ENCODE data around the gene LHX6.
A peak's percentile ranks its signal among the peaks of the same experiment; 100 is the strongest.

The LHX6 gene

DNA sequence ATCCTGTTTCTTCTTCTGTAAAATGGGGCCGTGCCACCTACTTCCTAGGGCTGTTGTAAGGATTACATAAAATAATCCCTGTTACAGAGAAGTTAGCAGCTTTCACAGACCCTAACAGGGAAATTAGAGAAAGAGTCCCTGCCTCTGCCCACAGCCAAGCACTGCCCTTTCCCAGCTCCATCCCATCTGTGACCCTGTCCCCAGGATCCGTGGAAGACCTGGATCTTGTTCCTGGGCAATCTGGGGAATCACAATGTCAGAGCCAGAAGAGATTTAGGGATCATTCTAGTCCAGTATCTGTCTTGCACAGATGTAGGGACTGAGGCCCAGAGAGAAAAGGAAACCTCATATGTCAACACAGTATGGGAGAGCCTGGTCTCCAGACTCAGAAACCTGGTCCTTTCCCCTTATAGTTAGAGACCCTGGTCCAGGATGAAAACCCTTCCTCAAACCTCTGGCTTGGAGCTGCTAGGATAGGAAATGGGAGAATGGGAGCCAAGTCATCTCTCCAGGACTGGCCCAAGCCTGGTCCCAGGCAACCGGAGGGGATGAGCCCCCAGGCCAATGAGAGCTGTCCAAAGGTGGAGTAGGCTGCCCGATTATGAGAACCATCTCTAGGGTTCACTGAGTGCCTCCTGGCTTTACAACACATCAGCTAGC, 12.5 kb downstream of the LHX6 start:
- DNase-seq (ENCODE audit: low spot score): no peak

DNA sequence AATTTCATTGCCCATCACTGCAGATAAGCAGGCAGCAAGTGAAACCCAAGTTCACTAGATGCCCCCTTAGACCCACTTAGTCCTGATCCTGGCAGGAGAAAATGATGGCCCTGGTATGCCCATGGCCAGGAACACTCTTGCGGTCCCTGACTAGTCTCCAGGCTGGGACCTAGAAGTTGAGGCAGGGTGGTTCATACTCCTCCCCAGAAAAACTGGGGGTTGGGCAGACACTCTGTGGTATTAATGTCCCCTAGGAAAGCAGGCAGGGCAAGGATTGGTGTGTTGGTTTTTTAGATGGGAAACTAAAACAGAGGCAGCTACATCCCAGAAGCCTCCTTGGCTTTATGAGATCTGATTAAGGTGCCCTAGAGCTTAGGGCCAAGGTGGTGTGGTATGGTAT, 13.1 kb downstream of the LHX6 start:
- DNase-seq (ENCODE audit: low spot score): no peak

DNA sequence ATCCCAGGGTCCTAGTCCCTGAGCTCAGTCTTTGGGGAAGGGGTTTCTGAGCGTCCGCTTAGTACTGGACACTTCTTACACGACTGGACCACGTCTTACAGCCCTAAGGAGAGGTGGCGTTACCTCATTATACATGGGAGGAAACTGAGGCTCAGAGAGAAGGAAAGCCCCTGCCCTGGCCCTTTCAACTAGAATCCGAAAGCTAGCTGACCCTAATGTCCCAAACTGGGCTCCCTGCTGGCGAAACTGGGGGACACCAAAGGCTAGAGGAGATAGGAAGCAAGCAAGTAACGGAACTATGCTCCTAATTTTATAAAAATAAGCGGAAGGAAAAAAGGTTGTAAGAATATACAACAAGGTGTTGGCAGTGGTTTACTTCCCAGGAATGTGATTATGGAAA, 14.2 kb downstream of the LHX6 start:
- no peak for DNase-seq (ENCODE audit: low spot score)

DNA sequence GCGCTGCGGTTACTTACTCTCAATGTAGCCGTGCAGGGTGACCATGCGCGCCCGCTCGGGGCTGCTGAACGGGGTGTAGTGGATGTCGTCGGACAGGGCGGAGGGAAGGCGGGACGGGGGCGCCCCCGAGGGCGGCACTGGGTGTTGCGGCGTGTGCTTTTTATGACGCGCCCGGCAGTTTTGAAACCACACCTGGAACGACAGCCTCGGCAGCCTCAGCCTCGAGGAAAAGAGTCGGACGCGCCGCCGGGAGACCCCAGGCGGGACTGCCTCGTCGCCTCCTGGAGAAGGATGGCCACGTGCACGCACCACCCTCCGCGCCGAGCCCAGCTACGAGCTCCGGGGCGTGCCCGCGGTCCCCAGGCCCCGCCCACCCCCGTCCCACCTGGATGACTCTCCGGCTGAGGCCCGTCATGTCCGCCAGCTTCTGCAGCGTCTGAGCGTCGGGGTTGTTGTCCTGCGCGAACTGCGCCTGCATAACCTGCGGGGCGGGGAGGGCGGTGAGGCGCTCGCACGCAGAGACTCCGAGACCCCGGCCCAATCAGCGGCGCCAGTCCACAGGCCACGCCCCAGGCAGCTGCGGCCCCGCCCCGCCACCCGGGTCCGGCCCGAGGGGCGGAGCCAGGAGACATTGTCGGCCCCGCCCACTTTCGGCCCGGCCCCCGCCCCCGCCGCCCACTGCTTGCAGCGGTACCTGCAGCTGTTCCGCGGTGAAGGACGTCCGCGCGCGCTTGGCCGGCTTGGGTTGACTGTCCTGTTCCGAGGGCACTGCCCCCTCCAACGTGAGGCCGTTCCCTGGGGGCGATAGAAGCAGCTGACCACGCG, 15.0 kb downstream of the LHX6 start:
- DNase-seq (ENCODE audit: low spot score): no peak

DNA sequence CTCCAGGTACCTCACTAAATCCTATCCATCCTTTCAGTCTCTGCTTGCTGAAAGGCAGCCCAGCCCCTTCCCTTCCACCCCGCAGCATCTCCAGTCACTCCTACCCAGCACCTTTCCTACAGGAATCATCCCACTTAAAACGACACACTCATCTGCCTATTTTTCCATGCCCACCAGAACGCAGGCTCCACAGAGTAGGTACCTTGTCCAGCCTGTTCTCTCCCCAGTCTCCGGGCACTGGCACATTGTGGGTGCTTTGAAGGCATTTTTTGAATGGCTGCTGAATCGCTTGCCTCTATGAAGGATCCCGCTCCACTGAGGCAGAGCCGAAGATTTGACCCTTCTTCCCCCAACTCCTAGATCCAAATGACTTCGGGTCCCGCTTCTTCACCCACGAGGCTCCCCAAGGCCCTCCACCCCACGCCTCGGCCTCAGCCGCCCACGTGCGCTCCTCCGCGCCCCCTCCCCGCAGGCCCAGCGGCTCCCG, 15.6 kb downstream of the LHX6 start:
- no peak for DNase-seq (ENCODE audit: low spot score)

DNA sequence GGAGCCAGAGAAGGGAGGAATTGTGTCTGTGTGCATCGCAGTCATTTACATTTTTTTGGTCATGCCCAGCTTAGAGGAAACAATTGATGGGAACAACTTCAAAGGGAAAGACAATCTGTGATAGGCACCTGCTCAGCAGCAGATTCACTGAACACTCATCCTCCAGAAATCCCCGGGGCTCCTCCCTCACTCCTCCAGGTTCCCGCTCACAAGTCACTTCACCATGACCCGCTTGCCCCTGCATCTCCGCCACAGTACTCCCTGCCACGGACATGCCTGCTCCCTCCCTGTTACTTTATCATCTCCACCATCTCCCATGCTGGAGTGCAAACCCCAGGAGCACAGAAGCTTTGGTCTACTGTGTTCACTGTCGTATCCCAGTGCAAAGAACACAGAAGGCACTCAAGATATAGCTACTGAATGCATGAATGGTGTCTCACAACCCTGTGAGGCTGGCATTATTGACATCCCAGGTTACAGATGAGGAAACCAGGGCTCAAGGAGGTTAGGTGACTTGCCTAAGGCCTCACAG, 16.2 kb downstream of the LHX6 start:
- DNase-seq (ENCODE audit: low spot score): no peak

DNA sequence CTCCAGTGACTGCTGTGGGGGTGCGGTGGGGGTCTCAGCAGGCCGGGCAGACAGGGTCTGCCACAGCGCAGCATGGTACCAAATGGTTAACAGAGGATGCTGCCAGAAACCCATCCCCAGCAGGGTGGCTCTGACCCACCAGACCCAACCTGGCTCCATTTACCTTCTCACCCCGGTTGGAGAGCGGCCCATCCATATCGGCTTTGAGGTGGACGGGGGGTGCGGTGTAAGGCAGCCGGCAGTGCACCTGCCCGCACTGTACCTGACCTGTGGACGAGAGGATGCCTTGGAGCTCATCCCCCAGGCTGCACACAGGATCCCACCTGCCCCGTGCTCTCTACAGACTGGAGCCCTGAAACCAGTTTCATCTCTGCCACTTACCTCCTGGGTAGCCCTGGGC, 19.3 kb downstream of the LHX6 start:
- DNase-seq (ENCODE audit: low spot score): no peak

DNA sequence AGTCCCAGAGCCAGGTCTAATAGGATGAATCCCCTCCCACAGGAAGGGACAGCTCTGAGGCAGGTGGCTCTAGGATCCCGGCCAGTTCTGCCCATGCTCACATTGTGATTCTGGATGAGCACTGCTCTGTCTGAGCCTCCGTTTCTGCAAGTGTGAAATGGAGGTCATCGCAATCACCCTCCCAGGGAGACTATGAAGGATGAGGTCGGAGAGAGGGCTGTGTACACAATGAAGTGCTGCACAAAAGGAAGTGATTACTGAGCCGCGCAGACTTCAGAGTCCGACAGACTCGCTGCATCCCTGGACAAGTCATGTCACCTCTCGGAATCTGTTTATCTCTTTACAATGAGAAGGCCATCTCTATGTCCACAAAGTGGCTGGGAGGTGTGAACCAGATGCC, 21.7 kb downstream of the LHX6 start:
- DNase-seq (ENCODE audit: low spot score): no peak

DNA sequence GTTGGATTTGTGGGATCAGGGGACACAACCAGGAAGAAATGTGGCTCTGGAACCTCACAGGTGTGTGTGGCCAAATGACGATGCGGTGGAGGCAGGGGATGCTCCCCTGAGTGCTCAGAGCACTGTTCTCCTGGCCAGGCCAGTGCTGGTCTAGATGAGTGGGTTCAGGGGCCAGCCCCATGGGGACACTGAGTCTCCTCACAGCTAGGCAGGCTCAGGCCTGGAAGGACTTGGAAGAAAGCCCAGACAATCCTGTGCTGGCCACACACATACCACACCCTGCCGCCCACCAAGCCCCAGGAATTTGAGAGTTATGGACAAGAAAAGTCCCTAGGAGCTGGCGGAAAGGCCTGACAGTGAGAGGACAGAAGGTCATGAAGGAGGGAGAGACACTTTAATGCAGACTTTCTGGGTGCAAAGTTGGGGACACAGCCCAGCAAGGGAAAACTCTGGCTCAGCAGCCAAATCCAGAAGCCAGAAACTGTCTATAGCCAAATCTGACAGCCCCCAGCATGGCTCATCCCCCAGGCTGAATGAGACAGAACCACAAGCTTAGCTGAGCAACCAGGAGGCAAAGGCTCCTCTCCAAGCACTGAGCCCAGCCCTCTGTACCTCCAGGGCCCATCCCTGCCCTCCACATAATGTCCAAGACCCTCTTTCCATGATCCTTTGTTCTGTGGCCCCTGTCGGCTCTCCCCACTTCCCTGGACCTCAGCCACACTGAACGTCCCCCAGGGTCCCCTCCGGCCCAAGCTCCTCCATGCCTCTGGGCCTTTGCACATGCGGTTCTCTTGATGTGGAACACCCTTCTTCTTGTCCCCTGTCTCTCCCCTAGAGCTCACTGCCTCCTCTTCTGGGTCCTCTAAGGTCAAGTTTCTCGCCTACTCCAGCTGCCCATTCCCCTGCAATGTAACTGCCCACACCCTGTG, 22.4 kb downstream of the LHX6 start:
- DNase-seq (ENCODE audit: low spot score): peak; percentile 90

DNA sequence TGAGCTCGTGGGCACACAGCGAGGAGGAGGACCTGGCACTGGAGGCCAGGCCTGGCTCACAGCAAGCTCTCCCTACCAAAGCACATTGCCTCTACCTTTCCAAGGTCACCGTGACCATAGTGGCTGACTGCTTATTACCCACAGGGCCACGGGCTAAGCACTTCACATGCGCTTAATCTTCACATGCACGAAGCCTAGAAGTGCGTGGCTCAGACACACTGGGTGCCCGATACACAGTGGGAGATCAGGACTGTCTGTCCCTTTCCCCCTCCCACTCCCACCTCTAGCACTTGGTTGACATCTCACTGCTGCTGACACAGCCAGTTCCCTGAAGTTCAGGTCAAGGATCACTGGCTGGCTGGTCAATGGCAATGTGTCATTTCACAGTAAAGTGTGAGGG, 23.6 kb downstream of the LHX6 start:
- DNase-seq (ENCODE audit: low spot score): no peak

DNA sequence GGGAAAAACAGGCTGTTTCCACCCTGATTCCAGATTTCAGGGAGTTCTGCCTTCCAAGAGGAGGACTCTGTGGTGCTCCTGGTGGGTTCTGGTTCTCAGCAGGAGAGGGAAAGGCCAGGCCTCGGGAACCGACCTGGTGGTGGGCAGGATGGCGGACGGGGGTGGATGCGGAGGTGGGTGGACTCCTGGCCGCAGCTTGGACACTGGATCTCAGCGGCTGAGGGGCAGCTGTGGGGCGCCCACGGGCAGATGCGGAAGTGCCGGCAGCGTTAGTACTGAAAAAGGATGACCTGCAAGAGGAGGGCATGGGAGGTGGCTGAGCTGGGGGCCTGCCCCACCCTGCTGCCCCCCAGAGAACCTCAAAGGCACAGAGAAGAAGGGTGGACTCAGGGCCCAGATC, 24.3 kb downstream of the LHX6 start:
- DNase-seq (ENCODE audit: low spot score): no peak

DNA sequence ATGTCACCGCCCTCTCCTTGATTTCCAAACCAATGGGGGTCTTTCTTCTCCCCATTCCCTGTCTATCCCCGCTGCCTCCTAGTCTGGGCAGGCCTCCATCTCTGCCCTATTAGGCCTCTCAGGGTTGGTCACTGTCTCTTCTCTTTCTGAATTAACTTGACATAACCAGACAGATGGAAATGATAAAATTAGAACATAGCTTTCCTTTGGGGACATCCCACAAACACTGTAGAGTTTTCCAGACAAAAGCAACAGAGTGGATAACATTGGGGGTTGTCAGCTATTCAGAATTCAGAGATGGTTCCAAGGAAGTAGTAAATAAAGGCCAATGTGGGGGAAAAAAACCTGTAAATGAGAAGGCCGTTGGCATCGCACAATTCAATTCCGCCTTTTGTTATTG, 24.7 kb downstream of the LHX6 start:
- DNase-seq (ENCODE audit: low spot score): no peak

DNA sequence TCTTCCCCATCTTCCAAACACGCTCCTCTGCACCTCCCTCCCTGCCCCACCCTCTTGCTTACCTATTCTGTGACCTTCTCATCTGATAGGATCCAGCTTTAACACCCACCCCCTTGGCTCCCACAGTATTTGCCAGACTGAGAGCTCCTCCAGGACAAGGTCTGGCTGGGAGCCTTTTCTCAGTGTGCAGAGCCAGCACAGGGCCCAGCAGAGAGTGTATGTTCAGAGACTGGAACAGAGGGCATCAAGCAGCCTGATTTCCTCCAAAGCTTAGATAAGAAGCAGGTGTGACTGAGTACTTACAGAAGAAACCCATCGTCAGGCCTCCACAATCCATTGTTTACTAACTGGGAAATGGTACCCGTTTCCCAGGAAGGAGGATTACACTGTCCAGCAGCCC, 26.6 kb downstream of the LHX6 start:
- DNase-seq (ENCODE audit: low spot score): no peak

DNA sequence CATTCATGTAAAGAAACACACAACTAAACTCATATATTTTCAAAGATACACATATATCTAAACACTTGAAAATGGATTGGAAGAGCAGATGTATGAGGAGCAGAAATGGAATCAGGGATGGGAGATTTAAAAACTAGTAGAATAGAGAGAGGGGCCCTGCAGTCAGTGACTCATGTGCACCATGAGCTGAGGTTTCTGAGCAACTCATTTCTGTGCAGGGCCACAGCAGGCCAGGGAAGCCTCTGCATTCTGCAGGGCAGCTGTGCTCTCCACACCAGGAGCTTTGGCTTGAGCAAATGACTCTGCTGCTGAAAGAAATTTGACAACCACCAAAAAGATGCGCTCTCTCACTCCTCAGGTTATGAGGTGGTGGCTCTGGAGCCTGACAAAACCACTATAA, 27.1 kb downstream of the LHX6 start:
- peak; percentile 48 for DNase-seq (ENCODE audit: low spot score)

DNA sequence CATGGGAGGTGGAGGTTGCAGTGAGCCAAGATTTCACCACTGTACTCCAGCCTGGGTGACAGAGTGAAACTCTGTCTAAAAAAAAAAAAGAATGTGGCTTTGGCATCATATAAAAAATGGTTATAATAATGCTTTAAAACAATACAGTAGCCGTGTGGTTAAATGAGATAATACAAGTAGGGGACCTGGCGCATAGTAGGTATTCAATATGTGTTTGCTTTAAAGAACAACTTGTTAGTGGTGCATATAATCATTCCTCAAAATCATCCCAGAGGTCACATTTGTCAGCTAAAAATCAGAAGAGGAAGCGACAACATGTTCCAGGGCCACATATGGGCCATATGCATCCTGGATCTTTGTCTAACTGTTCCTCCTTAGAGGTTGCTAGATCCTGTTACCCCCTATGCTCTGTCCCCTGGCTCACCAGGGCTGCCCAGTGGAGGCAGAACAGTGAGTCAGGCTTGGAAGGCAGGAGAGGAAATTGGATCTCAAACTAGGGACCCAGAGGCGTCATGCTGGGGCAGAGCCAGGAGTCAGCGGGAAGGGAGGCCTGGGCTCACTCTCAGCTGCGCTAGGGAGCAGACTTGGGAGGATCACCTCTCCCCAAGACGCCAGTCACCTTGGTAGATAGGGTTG, 27.7 kb downstream of the LHX6 start:
- peak; percentile 61 for DNase-seq (ENCODE audit: low spot score)

DNA sequence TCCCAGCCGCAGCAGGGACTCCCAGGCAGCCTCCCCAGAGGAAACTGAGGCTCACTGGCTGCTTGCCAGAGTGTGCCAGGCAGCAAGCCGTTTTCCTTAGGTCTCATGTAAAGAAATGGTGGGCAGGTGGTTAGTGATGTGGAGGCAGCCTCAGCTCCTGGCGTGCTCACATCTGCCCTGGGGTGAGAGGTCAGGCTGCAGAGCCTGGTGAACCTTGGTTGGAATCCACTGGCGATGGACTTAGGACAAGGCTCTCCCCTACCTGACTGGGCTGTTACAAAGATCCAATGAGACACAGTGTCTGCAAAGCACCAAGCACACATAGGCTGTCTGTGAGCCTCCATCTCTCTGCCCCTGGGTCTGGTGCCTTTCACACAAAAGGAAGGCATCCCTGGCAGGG, 30.9 kb downstream of the LHX6 start:
- no peak for DNase-seq (ENCODE audit: low spot score)

DNA sequence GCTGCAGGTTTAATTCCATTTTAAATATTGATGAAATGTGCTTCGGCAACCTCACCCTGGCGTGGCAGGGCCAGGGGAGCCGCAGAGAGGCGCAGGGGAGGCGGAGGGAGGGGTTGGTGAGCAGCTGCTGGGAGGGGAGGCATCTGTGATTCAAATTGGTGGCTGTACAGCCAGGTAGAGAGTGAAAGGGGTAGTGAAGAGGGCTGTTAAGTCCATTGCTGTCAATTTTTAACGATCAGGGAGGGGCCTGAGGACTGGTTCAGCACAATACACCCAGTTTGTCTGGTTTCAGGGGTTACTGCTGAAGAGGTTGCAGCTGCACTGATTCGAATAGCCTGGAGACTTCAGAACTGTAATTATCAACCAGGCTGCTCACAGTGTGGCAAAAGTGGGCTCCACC, 31.3 kb downstream of the LHX6 start:
- no peak for DNase-seq (ENCODE audit: low spot score)

DNA sequence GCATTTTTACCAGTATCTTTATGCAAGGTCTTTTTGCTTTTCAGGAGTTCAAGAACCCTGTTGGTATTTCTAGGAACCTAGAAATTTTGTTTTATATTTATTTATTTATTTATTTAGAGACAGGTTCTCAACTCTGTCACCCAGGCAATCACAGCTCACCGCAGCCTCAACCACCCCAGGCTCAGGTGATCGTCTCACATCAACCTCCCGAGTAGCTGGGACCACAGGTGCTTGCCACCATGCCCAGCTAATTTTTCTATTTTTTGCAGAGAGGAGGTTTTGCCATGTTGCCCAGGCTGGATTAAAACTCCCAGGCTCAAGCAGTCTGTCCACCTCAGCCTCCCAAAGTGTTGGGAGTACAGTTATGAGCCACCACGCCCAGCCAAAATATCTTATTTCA, 32.9 kb downstream of the LHX6 start:
- no peak for DNase-seq (ENCODE audit: low spot score)

DNA sequence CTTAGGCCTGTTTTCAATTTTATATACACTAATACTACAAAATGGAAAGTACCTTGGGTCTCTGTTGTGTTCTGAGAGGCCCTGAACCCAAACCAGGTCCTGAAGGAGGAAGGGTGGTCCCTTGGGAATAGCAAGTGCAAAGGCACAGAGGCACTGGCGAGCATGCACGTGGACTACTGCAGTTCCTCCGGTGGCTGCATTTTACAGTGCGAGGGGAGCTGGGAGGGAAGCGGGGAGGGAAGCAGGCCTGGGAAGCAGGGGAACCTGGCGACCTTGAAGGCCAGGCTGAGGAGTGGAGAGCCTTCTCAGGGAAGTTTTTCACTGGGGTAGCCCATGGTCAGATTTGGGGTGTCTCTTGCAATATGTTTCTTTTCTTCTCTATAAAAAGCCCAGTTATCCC, 35.1 kb downstream of the LHX6 start:
- no peak for DNase-seq (ENCODE audit: low spot score)

DNA sequence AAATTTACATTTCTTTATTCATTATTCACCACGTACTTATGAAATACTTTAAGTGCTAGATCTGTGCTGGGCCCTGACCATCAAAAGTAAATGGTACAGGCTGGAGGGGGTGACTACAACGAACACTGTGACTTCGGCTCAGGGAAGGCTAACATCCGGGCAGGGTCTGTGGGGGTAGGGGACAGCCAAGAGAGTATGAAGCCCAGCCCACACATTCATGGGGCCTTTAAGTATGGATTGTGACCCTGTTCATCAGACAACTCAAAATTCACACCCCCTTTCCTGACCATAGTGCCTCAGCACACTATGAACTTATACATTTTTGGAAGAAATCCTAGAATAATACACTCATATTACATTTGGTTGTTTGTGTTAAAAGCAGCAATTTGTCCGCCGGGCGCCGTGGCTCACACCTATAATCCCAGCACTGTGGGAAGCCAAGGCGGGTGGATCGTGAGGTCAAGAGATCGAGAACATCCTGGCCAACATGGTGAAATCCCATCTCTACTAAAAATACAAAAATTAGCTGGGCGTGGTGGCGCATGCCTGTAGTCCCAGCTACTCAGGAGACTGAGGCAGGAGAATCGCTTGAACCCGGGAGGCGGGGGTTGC, 35.7 kb downstream of the LHX6 start:
- DNase-seq (ENCODE audit: low spot score): no peak

DNA sequence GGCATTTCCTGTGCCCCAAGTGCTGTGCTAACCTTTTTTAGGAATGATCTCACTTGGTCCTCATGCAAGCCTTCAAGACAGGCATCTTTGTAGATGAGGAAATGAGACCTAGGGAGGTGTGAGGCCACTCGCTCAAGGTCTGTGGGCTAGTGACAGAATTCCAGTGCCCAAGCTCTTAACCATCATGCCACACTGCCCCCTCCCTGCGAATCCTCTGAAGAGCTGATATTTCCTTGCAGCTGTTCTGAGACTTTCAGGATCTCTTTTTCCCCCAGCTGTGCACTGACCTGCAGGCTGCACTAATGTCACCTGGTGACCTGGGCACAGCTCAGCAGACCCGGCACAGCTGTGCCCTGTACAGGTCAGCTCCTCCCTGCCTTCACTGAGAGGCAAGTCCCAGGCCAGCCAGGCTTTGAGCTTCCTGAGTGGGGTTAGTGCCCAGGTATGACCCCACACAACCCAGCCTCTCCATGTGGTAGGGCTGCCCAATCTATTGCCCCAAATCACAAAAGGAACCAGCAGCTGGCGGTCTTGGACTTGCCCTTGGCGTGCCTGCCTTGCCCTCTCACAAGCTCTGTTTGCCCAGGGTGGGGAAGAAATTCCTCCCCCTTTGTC, 36.4 kb downstream of the LHX6 start:
- DNase-seq (ENCODE audit: low spot score): no peak

Measured in AG08395 (cell line).